HG02610 (cell line): ENCODE data around the gene EXOSC5.
A peak's percentile ranks its signal among the peaks of the same experiment; 100 is the strongest.
"Not testable (repeated sequence)": the region's sequence is repeated elsewhere in the genome, so short reads cannot be mapped to it uniquely, and the experiment has no call there.

Source experiments
- ATAC-seq: cut with Tn5 transposase; IDR thresholded peaks from one replicate; pipeline ENCODE4 v1.9.1; 2021; ENCODE audit warnings: mild to moderate bottlenecking, moderate library complexity; ENCODE audit not compliant: unreplicated experiment

EXOSC5 gene

DNA sequence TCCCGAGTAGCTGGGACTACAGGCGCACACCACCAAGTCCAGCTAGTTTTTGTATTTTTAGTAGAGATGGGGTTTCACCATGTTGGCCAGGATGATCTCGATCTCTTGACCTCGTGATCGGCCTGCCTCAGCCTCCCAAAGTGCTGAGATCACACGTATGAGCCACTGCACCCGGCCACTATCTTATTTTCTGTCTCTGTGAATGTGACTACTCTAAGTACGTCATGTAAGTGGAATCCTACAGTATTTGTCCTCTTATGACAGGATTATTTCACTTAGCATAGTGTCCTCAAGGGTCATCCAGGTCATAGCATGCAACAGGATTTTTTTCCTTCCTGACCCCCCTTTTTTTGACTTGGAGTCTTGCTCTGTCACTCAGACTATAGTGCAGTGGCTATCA is 25.6 kb downstream of the EXOSC5 start:
- no peak for ATAC-seq

GRCh38 chr19:41371119-41371518 is 26.0 kb downstream of the EXOSC5 start:
- ATAC-seq, result not testable (repeated sequence)

DNA sequence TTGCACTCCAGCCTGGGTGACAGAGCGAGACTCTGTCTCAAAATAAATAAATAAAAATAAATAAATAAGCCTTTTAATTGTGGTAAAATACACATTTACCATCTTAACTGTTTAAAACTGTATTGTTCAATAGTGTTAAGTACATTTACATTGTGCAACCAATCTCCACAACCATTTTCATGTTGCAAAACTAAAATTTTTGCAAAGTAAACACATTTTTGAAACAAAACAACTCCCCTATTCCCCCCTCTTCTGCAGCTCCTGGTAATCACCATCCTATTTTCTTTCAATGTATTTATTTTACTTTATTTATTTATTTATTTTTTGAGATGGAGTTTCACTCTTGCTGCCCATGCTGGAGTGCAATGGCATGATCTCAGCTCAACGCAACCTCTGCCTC is 27.4 kb downstream of the EXOSC5 start:
- no peak for ATAC-seq

GRCh38 chr19:41367848-41368301 is 29.3 kb downstream of the EXOSC5 start:
- ATAC-seq, result no peak

- no peak for ATAC-seq
Measured at GRCh38 chr19:41366089-41366488, 31.1 kb downstream of the EXOSC5 start.

DNA sequence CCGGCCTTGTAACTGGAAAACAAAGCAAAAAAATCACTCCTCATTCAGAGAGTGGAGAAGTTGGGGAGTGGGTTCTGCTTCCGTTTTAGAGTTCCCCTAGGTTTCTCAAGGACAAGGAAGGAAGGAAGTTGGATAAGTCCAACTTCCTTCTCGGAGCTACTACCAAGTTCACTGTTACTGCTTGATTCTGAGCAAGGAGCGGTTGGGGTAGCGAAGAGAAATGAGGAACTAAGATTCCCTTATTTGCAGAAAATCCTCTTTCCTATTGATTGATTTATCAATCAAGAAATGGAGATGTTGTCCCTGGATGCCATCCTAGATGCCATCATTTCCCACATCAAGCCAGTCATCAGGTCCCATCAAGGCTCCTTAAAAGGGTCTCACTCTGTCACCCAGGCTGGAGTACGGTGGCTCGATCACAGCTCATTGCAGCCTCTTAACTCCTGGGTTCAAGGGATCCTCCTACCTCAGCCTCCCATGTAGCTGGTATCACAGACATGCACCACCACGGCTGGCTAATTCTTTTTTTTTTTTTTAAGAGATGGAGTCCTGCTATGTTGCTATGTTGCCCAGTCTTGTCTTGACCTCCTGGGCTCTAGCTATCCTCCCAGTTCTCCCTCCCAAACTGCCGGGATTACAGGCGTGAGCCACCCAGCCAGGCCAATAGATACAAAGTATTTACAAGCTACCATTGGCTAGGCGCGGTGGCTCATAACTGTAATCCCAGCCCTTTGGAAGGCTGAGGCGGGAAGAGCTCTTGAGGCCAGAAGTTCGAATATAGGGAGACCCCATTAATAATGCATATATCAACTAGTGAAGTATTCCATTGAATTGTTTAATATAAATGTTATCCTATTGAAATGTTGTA is 32.4 kb downstream of the EXOSC5 start:
- ATAC-seq, result no peak

GRCh38 chr19:41363753-41364523 is 33.2 kb downstream of the EXOSC5 start, which contains the start of gene B9D2:
B9D2 (minus strand) TSS chr19:41364149; CDS start chr19:41363519, 630 bp downstream.
- ATAC-seq, result peak; percentile 84

DNA sequence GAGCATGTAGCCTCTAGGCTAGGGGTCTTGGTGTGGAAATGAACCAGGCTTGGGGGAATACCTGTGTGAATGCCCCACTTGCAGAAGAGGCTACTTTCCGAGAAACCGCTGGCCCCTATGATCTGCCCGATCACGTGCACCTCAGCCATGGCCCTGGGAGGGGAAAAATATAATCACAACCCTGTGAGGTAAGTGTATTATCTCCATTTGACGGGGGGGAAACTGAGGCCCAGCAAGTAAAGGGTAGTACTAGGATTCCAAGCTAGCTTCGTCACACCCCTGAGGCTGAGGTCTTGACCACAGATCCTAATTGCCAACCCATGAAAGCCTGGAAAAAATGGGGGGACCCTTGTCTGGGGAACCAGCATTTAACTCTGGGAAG is 33.8 kb downstream of the EXOSC5 start:
- ATAC-seq, result no peak

- ATAC-seq, result no peak
Measured at GRCh38 chr19:41362143-41362847, 34.9 kb downstream of the EXOSC5 start.

GRCh38 chr19:41359741-41360140 is 37.4 kb downstream of the EXOSC5 start:
- no peak for ATAC-seq

GRCh38 chr19:41357746-41358145 is 39.4 kb downstream of the EXOSC5 start:
- ATAC-seq, result no peak

DNA sequence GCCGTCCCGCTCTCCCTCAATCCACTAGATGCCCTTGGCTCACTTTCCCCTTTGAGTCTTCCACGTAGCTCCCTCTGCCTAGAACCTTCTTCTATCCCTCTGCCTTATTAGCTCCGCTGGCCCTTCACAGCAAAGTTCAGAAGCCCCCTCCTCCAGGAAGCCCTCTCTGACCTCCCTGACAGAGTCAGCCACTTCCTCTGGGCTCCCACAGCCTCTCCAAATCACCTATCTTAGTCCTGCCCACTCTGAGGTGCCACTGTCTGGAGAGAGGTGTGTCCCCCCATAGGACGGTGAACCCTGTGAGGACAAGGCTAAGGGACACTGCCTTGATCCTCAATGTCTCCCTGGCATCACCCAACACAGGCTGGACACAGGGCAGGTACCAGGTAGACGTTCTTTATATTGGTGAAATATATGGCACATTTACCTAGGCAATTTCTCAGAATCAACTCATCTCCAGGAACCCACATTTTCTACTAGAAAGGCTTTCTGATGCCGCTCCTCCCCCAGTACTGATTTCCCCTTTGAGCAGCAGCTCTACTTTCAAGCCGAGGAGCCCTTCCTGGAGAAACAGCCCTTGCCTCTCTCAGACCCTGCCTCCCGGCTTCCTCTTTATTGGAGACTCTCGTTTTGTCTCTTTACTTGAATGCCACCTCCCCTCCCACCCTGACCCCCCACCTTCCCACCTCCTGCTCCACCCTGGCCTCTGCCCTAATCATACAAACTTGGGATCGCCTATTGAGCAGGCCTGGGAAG is 40.0 kb downstream of the EXOSC5 start:
- ATAC-seq, result no peak

GRCh38 chr19:41355802-41356201 is 41.4 kb downstream of the EXOSC5 start:
- ATAC-seq, result no peak

DNA sequence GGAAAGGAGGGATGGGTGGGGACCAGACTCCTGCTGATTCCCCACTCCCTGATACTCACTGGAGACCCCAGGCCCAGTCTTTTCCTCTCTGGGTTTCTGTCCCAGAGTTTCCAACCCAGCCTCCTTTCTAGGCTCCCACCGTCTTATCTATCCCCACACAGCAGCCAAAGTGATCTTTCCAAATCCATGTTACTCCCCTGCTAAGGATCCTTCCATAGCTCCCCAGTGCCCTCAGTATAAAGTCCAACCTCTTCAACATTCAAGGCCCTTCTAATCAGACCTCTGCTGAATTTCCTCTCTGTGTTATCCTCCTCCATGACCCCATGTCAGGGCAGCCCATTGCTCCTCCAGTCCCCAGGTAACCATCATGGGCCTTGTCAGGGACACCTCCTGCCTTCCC is 42.1 kb downstream of the EXOSC5 start:
- no peak for ATAC-seq

DNA sequence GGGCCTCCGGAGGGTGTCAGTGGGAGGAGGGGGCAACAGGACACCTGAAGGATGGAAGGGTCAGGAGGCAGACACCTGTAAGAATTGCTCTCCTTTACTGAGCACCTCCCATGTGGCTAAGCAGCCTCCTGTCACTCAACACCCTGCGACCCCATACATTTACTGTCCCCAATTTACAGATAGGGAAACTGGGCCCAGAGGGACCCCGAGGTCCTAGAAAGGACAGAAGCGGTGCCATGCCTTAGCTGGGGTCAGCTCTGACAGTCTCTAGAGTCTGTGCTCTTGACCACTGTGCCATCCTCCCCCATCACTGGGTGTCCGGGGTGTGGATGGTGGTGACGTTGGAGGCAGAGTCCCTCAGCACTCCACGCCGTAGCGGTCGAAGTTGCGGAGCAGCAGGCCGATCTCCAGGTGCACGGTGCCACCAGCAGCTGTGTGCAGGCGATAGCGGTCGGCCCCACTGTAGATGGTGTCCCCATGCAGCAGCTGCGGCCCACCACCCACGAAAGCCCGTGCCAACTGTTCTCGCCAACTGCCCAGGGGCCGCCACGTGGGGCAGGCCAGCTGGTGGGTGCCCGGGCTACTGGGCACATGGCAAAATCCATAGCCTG is 42.7 kb downstream of the EXOSC5 start:
- ATAC-seq, result no peak

GRCh38 chr19:41353466-41354342 is 43.5 kb downstream of the EXOSC5 start, which contains the start of gene TGFB1:
TGFB1 (minus strand) TSS chr19:41353922; CDS start chr19:41353044, 878 bp downstream.
- ATAC-seq, result peak; percentile 36

- no peak for ATAC-seq
Measured at GRCh38 chr19:41352609-41353465, 44.3 kb downstream of the EXOSC5 start.

- no peak for ATAC-seq
Measured at GRCh38 chr19:41352279-41352608, 44.9 kb downstream of the EXOSC5 start.
